T1000 (cell line): Measurements from ENCODE around the gene CLN6.
A peak's percentile ranks its signal among the peaks of the same experiment; 100 is the strongest.
"Not testable (repeated sequence)": the region's sequence is repeated elsewhere in the genome, so short reads cannot be mapped to it uniquely, and the experiment has no call there.

Source experiments
- DNase-seq: peaks from one replicate; lab custom pipeline; 2025; ENCODE audit warnings: mixed read lengths; lab: John Stamatoyannopoulos, UW

The CLN6 gene

DNA sequence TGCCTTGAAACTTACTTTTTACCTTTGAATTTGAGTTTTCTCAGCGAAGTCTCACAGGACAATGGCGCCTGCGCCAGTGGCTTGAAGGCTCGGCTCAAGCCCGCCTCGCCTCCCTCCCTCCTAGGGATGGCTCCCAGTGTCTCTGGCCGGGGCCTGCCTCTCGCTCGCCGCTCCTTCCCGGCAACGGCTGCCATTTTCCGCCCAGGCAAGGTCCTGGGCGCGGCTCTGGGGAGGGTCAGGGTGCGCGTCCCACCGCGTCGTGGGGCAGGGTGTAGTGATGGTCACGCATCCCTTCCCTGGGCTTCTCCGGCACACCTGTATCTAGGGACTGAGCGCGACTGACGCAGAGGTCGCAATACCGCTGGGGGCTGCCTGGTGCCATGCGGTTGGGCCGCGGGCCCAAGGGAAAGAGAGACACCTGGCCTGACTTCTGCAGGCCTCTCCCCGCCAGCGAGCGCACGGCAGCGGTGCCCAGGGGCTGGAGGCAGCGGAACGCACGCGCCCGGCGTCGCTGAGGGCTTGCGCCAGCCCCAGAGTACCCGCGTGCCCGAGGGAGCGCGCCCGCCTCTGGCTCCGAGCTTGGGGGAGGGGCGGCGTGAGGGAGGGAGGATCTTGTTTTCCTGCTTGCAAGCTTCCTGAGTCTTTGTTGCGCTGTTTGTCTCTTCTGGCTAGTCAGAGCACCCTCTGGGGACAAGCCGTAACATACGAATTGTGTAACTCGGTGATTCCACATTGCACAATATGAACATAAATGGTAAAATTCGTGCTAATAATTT is 27.3 kb upstream of the CLN6 start:
- no peak for DNase-seq

DNA sequence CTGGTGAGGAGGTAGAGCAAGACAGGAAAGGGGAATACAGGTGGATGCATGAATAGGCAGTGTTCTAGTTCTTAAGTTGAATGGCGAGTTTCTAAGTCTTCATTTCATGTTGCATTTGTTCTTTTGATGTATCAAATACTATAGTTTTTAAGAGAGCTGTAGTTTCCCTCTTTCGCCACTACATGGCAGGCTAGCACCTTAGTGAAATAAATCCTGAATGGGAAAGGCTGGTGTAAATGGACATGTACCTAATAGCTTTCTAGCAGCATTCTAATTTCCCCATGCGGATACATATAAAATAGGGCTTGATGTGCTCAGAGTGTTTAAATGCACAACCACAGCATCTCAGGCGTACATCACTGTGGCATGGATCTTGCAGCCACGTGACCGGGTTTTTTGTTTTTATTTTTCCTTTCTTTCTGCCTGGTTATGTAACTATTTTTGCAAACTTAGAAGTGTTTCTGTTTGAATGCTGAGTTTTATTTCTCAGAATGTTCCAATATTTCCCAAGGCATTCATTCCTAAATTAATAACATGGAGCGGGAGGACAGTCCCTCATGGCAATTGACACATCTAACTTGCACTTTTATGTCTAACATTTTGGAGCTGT is 23.5 kb upstream of the CLN6 start:
- DNase-seq: peak; percentile 24

DNA sequence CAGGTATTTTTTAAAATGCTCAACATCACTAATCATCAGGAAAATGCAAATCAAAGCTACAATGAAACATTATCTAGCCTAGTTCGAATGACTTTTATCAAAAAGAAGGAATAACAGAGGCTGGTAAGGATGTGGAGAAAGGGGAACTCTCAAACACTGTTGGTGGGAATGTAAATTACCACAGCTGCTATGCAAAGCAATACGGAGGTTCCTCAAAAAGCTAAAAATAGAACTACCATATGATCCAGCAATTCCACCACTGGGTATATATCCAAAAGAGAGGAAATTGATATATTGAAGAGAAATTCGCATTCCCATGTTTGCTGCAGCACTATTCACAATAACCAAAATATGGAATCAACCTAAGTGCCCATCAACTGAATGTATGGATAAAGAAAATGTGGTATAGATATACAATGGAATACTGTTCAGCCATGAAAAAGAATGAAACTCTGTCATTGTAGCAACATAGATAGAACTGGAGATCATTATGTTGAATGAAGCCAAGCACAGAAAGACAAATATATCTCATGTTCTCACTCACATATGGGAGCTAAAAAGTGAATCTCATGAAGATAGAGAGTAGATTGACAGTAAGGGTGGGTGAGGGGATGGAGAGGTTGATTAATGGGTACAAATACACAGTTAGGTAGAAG is 19.7 kb upstream of the CLN6 start:
- no peak for DNase-seq

DNA sequence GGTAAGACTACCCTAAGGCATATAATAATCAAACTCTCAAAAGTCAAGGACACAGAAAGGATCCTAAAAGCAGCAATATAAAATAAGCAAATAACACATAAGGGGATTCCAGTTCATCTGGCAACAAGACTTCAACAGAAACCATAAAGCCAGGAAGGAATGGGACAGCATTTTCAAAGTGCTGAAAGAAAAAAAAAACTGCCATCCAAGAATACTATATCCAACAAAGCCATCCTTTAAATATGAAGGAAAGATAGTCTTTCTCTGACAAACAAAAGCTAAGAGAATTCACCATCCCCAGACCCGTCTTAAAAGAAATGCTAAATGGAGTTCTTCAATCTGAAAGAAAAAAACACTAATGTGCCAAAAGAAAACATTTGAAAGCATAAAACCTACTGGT is 14.7 kb upstream of the CLN6 start:
- no peak for DNase-seq

DNA sequence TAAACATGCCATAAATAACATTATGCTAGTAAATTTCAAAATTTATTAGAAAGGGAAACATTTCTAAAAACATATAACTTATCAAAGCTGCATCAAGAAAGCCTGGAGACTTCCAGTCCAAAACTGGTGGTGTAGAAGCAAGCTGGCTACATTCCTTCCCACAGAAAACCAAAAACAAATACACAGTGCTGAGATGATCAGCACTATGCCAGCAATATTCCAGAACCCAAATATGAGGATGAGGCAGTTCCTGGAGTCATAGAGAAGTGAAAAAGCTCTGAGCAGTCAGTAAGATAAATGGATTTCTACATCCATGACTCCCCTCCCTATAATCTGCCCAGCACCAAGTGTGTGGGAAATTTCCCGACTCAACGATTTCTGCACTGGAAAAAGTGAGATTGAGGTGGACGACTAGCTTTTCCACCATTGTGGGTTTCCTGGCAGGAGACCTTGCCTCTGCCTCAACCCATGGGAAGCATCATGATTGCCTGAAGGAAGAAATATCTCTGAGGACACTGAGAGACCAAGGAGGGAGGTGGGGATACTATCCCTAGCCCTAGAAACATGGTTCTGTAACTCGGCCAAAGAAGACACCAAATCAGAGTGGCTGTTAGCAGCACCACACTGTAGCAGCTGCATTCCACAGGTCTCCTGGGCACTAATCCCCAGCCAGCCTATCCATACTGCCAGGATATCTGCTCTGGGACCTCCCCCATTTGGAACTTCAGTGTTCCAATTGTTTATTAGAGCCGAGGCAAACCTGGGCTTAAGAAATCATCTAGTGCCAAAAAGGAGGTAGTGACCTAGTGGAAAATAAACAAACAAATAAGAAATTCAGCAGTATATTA is 11.8 kb upstream of the CLN6 start:
- no peak for DNase-seq

DNA sequence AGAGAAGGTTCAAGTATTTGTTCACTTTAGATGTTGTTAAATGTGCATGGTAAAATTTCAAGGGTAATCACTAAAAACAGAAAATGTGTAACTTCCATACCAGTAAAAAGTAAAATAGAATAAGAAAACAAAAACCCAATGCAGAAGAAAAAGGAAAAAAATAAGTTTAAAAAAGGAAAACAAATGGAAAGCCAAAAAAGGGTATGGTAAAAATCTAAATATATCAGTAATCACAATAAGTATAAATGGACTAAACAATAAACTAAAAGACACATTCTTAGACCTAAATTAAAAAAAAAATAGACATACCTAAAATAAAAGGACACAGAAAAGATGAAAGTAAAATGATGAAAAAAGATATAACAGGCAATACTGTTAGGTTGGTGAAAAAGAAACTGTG is 9.5 kb upstream of the CLN6 start:
- DNase-seq: no peak

DNA sequence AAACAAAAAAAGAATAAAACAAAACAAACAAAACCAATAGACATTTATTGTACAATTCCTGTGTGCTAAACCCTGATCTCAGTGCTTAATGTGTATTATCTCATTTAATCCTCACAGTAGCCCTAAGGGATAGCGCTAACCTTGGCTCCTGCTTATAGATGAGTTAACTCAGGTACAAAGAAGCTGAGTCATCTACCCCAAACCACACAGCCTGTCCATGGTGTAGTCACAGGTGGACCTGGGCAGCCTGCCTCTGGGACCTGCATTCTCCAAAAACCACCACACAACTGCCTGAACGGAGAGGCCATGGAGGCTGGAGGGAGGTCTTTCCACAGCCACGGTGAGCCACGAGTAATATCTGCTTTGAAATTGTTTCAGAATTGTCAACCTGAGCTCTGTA is 5.5 kb upstream of the CLN6 start:
- DNase-seq: no peak

DNA sequence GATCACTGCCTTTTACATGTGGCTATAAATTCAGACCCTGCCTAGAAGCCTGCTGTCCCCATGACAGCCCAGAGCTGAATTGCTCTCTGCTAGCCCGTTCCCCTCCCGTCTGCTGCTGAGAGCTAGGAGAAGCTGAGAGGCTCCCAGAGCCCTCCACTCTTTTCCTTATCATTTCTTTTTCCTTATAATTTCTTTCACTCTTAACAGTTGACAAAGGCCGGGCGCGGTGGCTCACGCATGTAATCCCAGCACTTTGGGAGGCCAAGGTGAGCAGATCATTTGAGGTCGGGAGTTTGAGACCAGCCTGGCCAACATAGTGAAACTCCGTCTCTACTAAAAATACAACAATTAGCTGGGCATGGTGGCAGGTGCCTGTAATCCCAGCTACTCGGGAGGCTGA is 5.0 kb upstream of the CLN6 start:
- not testable (repeated sequence) for DNase-seq

DNA sequence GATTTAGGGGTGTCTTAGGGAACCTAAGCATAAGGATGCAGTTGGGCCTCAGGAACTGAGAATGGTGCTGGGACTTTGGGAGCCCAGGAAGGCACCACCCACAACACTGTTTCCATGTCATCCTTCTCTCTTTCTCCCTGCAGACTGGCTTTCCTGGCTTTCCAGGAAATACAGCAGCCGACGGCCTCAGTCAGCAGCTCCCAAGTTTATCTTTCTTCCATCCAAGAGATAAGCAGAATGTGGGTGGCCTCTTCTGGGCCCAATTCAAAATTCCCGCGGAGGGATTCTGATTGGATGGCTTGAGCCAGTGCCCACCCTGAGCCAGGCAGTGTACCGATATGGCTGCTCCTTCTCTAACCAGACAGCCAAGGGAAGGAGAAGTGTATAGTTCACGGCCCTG is 4.5 kb upstream of the CLN6 start:
- no peak for DNase-seq

DNA sequence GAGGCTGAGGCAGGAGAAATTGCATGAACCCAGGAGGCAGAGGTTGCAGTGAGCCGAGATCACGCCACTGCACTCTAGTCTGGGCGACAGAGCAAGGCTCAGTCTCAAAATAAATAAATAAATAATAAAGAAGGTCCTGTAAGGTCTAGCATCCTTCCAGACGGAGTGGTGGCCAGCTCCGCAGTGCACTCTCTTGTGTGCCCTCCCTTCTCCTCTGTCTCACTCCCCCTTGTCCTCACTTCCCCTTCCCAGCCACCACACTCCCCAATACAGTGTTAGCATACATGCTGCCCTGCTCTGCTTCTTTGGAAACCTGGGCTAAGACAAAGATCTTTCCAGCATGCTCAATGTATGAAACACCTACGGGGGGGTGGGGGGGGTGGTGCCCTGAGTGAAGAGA is 3.4 kb upstream of the CLN6 start:
- no peak for DNase-seq

DNA sequence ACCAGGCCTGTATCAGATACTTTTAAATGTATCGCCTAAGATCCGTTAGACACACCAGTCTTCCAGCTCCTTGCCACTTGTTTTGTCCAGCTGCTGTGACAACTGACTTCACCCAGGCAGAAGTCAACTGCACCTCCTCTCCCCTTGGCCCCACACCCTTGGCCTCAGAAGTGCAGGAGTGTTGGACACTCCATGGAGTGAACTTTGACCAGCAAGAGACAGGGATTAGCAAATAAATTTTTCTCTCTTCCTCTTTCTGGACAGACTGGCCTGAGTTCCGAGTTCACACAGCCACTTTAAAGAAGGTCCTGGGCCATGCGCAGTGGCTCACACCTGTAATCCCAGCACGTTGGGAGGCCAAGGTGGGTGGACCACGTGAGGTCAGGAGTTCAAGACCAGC is 2.9 kb upstream of the CLN6 start:
- no peak for DNase-seq

DNA sequence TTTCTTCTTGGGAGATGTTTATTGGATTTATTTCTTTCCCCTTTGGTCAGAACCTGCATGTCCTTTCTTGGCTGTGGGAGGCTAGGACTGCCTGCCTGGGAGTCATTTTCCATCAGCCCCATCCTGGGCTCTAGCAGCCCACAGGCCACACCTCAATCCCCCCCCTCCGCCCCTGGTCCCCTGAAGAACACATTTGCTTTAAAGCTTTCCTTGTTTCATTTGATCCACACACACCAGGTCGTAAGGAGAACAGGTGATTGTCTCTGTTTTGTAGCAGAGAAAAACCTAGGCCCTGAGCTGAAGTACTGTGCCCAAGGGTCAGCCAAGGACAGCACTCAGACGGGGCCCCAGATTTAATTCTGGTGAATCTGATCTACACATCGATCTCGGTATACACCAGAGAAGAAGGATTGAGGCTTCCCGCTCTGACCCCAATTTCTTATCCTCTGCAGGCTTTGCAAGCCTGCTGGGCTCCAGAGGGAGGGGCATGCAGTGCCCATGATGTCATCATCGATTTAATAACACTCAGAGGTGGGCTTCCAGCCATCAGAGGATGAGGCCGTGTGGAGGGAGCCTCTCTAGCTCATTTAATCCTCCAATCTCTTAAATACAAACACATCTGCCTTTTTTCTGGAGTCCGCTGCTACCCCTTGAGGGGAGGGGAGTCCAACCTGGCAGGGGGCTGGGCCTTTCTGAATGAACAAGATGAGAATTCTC is 1.7 kb upstream of the CLN6 start:
- no peak for DNase-seq

DNA sequence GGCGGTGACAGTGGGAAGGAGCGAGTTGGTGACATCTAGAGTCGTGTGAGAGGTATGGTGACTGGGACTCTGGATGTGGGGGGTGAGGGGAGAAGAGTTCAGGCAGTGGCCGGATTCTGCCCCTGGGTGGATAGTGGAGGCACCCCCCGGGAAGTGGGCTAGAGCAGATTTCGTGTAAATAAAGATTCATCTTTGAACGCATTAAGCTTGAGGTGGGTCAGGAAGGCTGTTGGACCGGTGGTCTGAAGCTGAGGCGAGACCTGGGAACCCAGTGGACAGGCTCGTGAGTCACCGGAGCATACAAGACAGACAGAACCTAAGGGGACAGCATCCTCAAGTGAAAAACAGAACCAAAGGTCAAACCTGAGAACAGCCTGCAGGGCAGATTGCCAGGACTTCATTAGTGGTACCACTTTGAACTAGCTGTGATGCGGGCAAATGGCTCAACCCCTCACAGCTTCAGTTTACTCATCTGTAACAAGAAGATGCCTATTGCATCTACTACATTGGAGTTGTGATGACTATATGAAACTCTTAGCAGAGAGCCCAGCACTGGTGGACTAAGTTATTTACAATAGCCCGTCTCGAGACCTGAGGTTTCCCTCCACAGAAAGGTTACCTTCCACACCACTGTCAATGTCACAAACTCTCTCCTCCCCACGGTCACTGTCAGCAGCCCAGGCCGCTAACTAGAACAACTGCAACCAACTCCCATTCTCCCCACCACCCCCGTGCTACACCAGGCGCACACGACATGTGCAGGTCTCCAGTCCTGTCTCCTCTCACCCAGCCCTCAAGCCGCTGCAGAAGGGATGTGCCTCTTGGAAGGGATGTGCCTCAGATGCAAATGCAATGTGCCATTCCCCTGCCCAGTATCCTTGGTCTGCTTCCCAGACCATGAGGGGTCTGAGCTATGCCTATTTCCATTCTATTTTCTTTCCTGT is 901 bp upstream of the CLN6 start:
- DNase-seq: no peak

DNA sequence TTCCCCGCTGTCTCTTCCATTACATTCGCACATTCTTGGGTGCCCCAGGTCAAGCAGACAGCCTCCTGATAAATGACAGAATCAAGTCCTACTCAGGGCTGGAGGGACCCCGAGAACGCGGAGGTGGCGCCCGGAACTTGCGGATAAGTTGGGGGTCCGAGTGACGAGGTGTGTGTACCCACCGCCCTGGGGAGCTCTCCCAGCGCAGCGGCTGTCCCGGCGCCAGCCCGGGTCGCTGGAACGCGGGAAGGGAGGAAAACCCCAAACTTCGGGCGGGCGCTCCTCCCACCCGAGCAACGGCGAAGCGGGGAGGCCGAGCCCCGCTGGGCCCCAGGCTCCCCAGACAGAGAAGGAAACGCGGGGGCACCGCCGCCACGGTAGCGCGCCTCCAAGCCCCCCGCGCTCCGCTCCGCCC is 550 bp downstream of the CLN6 start:
- DNase-seq: no peak

DNA sequence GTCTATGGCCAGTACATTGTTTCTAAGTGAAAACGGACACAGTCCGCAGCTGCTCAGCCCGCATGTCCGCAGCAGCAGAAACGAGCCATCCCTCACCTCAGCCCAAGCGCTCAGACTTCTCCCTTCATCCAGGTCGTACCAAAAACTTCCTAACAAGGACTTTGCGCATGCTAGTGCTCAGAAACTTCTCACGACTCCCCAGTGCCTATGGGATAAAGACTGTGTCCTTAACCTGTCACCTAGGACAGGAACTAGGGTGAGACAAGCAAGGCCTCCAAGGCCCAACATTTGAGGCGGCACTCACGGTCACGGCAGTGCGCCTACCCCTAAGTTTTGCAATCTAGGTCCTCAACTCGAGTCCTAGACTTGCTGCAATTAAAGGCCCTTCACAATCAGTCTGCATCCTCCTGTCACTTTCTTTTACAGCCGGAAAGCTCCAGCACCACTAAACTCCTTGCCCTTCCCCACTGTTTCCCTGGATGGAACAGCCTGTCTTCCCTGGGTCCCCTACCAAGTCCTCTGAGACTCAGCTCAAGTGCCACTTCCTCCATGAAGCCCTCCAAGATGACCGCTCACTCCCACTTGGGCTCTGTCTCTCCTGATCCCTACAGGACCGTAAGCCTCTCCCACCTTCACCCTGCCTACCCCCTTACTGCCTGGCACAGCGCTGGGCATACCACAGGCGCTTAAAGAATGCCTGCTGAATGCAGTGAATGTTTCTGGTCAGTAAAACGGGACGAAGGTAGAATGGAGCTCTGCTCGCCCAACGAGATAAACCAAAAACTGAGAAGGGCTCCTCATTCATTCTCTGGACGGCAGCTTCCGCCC is 1.2 kb downstream of the CLN6 start:
- no peak for DNase-seq

DNA sequence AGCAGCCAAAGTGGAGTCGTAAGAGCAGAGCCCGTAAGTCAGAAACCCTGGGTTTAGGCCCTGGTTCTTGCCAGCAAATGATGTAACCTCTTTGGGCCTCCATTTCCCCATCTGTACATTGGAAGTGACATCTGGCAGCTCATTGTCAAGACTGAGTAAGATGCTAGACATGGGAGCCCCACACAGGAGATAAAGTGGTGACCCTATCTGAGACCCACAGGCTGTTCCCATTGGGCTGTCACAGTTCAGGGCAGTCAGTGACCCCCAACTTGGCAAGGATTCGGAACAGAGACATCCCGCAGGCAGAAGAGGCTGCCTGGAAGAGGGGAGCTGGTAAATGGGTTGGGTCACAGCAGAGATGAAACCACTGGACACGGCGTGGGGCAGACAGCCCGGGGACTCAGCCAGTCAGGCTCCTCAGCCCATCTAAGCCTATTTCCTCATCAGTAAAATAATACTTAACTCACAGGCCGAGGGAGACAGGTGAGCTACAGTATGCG is 1.8 kb downstream of the CLN6 start:
- no peak for DNase-seq

DNA sequence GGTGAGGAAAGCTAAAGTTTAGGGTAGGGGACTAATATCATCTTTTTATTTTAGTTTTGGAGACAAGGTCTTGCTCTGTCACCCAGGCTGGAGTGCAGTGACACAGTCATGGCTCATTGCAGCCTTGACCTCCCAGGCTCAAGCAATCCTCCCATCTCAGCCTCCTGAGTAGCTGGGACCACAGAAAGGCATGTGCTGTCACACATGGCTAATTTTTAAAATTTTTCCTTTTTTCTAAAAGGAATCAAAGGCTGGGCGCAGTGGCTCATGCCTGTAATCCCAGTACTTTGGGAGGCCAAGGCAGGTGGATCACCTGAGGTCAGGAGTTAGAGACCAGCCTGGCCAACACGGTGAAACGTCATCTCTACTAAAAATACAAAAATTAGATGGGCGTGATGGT is 4.1 kb downstream of the CLN6 start:
- not testable (repeated sequence) for DNase-seq

DNA sequence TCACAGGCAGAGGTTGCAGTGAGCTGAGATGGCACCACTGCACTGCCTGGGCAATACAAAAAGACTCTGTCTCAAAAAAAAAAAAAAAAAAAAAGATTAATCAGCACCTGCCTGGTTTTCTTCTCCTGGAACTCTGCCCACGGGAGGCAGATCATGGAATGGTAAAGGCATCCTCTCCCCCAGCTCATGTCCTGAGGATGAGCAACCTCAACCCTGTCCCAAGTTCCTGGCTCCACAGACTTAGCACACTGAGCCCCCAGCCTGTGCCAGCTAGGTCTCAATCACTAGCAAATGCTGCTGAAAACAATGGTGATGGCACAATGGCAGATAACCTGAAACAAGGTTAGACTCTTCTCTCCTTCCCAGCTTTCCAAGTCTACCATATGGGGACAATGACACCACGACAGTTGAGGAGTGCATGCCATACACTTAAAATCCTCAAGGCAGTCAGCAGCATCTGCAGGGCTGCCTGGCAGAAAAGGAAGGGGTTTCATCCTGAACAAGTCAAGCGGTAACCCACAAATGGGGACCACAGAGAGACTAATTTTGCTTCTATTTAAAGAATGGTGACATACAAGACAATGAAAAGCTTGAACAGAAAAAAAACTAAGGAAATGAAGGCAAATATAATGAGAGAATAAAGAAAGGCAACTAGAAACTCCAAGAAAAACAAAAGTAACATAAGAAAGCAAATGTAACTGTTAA is 4.8 kb downstream of the CLN6 start:
- no peak for DNase-seq

DNA sequence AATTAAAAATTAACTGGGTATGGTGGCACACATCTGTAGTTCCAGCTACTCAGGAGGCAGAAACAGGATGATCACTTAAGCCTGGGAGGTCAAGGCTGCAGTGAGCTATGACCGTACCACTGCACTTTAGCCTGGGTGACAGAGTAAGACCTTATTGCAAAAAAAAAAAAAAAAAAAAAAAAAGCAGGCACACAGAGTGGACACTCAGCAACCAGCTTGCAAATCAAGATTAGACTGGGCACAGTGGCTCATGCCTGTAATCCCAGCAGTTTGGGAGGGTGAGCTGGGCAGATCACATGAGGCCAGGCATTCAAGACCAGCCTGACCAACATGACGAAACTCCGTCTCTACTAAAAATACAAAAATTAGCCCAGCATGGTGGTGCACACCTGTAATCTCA is 5.4 kb downstream of the CLN6 start:
- DNase-seq: no peak
